ELR (cell line): Measurements from ENCODE around the gene TMEM40.
"Not testable (repeated sequence)": the region's sequence is repeated elsewhere in the genome, so short reads cannot be mapped to it uniquely, and the experiment has no call there.

Experiments
- DNase-seq: peaks from one replicate; pipeline ENCODE4 v3.0.0-alpha.2; 2015; ENCODE audit warnings: low read depth

The TMEM40 gene

DNA sequence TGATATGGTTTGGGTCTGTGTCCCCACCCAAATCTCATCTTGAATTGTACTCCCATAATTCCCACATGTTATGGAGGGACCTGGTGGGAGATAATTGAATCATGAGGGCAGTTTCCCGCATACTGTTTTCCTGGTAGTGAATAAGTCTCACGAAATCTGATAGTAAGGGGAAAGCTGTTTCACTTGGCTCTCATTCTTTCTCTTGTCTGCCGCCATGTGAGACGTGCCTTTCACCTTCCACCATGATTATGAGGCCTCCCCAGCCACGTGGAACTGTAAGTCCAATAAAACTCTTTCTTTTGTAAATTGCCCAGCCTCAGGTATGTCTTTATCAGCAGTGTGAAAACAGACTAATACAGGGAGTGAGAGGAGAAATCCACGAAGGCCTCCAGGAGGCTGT lies 16.9 kb upstream of the TMEM40 start:
- not testable (repeated sequence) for DNase-seq

DNA sequence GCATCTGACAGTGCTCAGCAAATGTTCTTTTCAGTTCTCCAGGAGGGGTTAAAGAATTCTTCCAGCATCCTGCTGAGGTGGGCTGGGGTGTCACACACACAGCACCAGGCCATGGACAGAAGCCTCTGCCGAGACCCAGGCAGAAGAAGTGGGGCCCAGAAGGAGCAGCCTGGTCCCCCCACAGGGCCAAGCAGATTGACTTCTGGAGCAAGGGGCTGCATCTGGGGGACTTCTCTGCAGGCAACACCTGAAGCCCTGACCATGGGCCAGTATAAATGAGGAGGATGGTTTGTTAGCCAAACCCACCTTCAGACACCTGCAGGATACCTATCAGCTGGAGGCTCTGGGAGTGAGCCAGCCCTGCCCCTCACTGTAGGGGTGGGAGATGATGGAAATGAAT lies 16.2 kb upstream of the TMEM40 start:
- DNase-seq, result no peak

DNA sequence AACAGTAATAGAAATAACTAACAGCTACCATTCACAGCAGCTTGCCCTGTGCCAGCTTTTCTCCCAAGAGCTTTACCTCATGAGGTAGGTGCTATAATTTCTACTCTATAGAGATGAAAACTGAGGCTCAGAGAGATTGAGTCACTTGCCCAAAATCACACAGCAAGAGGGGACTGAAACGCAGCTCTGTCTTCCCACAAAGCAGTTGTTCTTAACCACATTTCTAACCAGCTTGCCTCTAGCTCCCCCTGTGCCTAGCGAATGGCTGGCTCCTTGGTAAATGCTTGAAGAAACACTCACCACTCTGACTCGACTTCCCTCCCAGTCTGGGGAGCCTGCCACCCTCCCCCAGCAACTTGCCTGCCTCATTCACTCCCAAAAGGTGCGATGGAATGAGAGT lies 15.6 kb upstream of the TMEM40 start:
- DNase-seq, result no peak

DNA sequence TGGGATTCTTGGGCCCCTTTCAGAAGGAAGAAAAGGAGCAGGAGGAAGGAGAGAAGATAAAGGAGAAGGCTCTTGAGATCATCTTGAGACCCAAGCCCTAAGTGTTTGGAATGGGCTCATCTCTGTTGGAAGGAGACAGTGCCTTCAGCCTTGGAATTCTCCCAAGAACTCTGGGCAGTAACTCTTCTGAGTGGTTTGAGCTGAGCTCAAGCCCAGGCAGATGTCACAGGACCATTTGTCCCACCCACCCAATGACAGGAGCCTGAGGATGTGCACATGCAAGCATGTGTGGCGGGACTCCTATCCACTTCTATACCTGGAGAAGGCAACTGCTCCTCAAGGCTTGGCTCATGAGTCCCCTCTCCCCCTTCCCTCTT lies 14.6 kb upstream of the TMEM40 start:
- no peak for DNase-seq

DNA sequence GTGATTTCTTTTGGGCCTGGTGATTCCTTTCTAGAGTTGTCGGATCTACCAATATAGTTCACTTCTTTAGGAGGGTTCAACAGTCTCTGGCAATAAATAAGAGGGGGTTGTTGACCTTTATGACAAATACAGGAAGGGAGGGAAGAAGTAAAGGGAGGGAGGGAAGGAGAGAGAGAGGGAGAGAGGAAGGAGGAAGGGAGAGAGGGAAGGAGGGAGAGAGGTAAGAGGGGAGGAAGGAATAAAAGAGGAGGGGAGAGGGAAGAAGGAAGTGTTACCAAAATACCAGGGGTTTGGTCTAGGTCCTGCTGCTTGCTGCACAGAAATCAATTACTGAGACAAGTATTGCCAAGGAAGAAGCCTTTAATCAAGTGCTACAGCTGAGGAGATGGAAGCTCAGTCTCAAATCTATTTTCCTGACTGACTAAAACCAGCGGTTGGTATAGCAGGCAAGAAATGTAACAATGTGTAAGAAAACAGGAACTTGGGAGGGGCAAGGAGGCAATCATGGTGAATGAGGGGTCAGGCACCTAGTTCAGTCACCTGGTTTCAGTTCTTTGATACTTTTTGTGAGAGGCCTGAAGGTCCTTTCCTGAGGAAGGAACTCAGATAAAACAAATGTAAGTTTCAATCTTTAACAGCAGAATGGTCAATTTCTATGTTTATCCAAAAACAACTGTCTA lies 14.1 kb upstream of the TMEM40 start:
- no peak for DNase-seq

DNA sequence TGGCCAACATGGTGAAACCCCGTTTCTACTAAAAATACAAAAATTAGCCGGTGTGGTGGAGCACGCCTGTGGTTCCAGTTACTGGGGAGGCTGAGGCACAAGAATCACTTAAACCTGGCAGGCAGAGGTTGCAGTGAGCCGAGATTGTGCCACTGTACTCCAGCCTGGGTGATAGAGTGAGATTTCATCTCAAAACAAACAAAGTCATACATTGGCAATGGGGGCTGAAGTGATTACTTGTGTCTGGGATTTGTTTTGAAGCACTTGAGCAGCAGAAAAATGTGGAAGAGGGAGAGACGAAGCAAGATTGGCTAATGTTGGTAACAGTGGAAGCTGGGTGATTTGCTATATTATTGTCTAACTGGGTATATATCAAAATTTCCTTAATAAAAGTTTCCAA lies 13.4 kb upstream of the TMEM40 start:
- DNase-seq, result no peak

DNA sequence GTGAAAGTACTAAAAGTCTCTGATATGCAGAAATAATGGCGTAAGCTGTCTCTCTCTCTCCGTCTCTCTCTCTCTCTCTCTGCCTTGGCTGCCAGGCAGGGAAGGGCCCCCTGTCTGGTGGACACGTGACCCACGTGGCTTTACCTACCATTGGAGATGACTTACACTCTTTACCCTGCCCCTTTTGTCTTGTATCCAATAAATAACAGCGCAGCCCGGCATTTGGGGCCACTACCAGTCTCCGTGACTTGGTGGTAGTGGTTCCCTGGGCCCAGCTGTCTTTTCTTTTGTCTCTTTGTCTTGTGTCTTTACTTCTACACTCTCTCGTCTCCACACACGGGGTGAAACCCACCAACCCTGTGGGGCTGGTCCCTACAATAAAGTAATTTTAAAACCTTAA lies 12.2 kb upstream of the TMEM40 start:
- no peak for DNase-seq

DNA sequence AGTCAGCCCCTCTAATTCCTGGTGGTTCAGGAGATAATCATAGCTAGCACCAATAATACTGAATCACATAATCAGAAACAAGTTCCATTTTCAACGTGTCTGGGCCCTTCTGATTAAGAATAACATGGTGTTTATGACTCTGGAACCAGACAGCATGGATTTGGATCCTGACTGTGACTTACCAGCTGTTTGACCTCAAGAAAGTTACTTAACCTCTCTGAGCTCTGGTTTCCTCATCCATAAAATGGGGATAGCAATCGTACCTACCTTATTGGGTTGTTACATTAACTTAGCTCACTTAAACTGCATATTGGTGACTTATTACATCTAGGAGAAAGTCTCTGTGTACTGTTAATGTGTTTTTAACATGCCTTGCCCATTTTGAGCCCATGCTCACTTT lies 10.7 kb upstream of the TMEM40 start:
- DNase-seq, result no peak

DNA sequence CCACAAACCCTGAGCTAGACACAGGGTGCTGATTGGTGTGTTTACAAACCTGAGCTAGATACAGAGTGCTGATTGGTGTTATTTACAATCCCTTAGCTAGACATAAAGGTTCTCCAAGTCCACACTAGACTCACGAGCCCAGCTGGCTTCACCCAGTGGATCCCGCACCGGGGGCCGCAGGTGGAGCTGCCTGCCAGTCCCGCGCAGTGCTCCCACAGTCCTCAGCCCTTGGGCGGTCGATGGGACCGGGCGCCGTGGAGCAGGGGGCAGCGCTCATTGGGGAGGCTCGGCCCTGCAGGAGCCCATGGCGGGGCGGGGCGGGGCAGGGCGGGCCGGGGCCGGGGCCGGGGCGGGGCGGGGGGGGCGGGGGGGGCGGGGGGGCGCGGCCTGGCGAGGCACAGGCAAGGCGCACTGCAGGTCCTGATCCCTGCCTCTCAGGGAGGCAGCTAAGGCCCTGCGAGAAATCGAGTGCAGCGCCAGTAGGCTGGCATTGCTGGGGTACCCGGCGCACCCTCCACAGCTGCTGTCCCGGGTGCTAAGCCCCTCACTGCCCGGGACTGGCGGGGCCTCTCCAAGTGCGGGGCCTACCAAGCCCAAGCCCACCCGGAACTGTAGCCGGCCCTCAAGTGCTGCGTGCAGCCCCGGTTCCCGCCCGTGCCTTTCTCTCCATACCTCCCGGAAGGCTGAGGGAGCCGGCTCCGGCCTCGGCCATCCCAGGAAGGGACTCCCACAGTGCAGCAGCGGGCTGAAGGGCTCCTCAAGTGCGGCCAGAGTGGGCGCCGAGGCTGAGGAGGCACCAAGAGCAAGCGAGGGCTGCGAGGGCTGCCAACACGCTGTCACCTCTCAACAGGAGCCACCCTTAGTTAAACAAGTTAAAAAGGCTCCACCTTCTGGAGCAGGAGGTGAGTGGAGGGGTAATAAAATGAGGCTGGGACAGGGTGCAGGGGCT lies 9.8 kb upstream of the TMEM40 start:
- DNase-seq, result no peak

DNA sequence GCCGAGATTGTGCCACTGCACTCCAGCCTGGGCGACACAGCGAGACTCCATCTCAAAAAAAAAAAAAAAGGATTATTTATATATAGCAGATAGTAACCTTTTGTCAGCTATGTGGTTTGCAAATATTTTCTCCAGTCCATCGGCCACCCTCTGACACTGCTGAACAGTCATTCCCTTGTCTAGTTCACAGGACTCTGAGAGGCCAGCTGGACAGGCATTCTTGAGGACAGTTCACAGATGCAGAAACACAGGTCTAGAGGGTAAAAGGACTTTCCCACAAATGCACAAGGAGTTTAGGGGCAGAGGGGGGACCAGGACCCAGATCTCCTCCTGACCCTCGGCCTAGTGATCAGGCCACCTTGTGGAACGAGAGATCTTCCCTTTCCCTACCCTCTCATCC lies 7.5 kb upstream of the TMEM40 start:
- no peak for DNase-seq

DNA sequence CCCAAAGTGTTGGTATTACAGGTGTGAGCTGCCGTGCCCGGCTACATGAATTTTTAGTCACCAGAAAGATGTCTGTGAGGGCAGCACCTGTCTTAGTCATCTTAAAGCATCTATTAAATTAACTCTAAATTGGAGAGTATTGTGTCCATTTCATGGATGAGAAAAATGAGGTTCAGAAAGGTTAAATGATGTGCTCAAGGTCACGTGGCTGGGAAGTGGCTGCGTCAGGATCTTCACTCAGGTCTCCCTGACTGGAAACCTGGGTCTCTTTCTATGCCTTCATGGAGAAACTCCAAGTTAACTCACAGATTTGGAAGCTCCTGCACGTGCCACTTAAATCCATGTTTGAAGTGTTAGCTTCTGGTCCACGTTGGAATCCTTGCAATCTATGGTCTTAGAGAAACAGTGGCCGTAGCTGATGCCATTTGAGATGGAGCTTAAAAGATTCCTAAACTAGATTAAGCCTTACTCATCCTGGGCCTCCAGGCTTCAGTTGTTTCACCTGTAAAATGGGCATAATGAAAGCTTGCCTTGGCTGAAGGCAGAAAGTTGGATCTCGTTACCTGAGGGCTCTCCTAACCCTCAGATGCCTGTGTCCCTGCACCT lies 5.2 kb upstream of the TMEM40 start:
- DNase-seq, result no peak

DNA sequence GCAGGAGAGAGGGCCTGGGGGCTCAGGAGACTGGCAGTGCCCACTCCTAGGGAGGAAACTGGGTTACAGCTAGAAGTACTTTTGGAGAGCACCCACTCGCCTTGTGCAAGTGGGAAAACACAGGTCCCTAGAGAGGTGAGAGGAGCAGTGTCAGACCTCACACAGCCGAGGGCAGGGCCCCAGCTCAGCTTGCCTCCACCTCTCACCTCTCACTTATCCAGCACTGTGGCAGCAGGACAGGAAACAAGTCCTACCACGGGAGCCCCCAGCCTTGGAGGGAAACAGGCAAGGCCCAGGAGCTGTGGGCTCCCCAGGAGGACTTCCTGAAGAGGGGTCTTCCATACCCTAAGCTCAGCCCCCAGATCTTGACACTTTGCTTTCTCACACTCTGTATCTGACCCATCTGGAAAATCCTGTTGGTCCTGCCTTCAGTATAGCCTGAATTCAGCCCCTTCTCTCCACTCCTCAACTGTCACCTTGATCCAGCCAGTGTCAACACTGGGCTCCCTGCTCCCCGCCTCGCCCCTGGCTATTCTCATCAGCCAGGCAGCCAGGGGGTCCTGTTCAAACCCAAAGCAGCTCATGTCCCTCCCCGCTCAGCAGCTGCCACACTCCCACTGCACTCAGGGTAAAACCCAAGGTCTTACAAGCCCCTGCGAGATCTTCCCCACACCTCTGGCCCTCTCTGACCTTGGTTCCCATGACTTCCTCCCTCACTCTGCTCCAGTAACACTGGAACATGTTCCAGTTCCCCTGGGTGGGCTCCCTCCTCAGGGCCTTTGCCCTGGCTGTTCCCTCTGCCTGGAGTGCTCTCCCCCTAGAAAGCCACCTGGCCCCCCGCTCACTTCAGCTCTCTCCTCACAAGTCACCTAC lies 870 bp upstream of the TMEM40 start:
- DNase-seq, result no peak

DNA sequence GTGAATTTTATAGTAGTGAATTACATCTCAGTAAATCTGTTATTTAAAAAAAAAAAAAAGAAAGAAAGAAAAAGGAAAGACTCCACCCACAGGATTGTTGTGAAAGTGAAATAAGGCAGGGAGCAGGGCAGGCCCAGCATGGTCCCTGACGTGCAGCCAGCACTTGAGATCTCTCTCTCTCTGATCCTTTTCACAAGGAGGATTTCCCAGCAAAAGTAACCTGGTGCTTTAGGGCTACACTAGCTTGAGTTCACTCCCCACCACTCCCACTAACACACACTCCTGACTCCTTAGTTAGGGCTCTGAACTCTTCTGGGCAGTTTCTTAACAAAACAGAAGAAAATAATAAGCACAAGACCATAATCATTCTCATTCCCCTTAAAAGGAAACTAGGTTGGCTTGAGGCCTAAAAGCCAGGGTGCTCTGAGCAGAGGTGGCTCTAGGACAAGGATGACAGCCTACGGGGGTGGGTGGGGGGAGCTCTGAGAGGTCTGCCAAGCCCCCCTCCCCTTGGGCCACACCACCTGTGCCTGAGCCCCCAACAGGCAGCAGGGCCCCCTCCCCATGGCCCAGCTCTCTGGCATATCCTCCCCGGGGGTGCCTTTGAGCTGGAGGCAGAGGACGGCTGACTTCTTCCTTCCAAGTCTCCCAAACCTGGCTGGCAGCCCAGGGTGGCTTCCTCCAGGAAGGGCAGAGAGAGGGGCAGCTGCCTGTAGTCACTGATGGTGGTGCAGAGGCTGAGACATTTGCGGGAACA lies 856 bp downstream of the TMEM40 start:
- DNase-seq, result peak; percentile 52

DNA sequence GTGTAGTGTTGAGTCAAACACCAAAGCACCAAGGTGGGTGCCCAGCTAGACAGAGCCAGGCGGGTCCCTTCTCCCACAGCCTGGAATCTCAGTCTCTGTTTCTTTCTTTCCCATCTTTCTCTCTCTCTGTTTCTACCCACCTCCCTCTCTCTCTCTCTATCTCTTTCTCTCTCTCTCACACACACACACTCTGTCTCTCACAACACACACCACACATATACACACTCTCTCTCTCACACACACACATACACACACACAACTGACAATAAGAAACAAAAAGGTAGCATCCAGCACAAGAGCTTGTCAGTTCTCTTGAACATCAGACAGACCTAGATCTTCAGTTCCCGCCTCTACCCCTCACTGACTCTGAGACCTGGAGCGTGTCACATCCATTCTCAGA lies 2.4 kb downstream of the TMEM40 start:
- DNase-seq, result no peak

DNA sequence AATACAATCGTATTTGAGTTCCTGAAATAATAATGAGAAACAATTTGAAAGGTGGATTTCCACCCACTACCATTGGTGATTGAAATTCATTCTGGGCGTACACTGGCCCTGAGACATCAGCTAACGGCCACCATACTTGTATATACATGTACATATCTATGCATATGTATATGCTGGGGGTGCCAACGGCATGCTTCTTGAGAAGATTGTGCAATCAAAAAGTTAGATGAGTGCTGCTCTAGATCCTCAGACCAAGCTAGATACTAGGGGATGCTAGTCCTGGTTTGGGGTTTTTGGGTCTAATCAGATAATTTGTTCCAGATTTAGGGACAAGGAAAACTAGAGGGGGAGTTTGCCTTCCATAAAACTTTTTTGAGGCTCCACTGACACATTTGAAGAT lies 2.9 kb downstream of the TMEM40 start:
- no peak for DNase-seq

DNA sequence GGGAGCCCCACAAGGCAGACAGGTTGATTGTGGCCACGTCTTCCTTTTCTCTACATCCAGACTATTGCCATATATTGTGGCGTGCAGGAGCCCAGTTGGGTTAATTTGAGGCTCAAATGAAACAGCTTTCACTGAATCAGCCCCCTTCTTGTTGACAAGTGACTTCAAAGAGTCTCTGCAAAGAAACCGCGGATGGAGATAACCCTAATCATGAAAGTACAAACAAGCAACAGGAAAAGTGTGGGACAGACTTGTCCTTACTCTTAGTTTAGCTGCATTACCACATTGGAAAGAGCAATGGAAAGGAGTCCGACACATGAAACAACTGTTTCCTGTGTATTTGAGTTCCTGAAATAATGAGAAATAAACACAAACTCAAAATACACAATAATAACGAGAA lies 3.3 kb downstream of the TMEM40 start:
- DNase-seq, result no peak

DNA sequence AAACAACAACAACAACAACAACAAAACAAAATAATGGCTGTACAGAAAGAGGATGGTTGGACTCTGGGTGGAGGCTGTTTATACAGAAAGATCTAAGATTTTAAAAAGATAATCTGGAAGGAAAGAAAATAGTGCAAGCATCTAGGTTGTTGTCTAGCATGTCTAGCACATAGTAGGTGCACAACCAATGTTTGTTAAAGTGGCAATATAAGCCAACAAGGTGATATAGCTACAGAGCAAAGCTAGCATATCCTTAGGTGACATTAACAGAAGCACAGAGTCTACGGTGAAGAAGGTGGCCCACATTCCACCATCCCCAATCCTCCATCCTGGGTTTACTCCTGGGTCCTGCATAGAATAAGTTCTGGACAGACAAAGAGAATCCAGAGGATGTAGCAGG lies 4.7 kb downstream of the TMEM40 start:
- DNase-seq, result no peak

DNA sequence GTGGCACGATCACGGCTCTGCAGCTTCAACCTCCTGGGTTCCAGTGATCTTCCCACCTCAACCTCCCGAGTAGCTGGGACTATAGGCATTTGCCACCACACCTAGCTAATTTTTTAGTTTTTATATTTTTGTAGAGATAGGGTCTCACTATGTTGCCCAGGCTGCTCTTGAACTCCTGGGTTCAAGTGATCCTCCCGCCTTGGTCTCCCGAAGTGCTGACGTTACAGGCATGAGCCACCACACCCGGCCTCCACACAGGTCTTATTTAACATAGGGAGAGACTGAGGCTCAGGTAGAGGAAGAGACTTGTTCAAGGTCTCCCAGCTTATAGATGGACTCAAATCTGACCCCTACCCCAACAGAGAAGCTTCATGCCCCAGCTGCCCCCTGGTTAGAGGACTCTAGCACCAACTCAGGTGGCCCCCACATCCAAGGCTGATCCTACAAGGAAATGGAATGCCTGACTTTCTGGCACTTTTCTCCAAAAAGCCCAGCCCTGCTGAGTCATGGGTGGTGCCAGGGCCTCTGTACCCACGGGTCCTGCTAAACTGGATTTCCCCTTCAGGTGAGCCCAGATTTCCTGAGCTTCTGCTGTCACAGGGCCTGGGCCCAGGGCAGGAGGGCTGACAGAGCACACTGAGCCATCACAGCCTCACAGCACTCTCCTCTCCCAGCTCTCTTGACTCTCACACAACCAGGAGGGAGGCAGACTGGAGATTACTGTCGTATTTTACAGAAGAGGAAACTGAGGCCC lies 5.6 kb downstream of the TMEM40 start:
- no peak for DNase-seq

DNA sequence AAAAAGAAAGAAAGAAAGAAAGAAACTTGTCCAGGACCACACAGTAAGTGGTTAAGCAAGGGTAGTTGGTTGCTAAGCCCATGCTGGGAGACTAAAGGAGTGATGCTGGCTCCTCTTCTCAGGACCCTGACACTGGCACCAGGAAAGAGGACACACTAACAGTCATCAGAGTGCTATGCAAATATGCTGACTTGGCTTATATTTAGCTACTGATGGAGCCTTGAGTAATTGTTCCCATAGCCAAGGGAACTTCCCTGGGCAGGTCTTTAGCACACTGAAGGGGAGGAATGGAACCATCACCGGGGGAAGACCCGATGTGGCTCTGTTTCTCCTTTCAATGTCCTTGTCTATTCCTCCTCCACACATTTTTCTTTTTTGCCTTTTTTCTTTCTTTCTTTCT lies 6.2 kb downstream of the TMEM40 start:
- peak; percentile 43 for DNase-seq

DNA sequence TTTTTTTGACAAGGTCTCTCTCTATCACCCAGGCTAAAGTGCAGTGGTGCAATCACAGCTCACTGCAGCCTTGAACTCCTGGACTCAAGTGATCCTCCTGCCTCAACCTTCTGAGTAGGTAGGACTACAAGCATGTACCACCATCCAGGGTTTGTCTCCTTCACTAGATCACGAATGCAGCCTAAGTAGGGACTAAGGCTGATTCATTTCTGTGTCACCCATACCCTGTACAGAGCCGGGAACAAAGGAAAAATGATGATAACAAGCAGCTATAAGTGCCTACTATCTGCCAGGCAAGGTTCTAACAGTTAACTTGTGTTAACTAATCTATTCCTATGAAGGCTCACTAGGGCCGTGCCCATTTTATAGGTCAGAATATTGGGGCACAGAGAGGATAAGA lies 7.0 kb downstream of the TMEM40 start:
- DNase-seq, result peak; percentile 64

DNA sequence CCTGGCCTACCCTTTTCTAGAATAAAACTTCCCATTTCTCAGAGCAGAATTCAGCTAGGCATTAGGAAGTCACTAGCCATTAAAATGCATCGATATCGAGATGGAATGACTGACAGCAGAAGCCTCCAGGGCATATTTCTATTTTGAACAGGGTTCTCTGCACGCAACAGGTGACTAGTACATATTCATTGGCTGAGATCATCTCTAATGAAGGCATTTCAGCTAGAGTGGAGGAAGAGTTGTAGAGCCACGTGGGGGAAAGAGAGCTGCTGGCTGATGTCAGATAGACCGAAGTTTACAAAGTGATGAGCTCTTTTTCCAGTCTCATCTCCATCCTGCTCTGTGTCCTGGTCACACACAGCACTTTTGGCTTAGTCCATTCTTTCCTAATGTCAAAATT lies 7.5 kb downstream of the TMEM40 start:
- peak; percentile 86 for DNase-seq
